Neuronal stem cell (in vitro differentiated cells): ENCODE measurements around the gene B9D1.

ENCODE experiments used
- DNase-seq: peaks from one replicate; pipeline ENCODE4 v3.0.0-alpha.2; 2013; ENCODE audit warnings: low spot score
- H2AFZ ChIP-seq: one replicate; pipeline ENCODE4 v1.6.1; 2013; ENCODE audit warnings: mild to moderate bottlenecking, low read length, inconsistent platforms
- H2AK5ac ChIP-seq: 2 replicates; pipeline ENCODE4 v1.6.1; 2013; ENCODE audit warnings: low read depth, mild to moderate bottlenecking, inconsistent platforms, low read length, moderate library complexity, mixed read lengths
- H2BK120ac ChIP-seq: 2 replicates; pipeline ENCODE4 v1.6.1; 2013; ENCODE audit warnings: low read depth, mild to moderate bottlenecking, inconsistent platforms, low read length, moderate library complexity, mixed read lengths
- H2BK12ac ChIP-seq: one replicate; pipeline ENCODE4 v1.6.1; 2013; ENCODE audit warnings: low read length, inconsistent platforms
- H2BK15ac ChIP-seq: 2 replicates; pipeline ENCODE4 v1.6.1; 2013; ENCODE audit warnings: mild to moderate bottlenecking, low read length, inconsistent platforms, mixed read lengths
- H2BK5ac ChIP-seq: one replicate; pipeline ENCODE4 v1.6.1; 2013; ENCODE audit warnings: inconsistent platforms, mild to moderate bottlenecking, low read length, moderate library complexity
- H3K14ac ChIP-seq: one replicate; pipeline ENCODE4 v1.6.1; 2013; ENCODE audit warnings: low read length, inconsistent platforms
- H3K18ac ChIP-seq: 2 replicates; pipeline ENCODE4 v1.6.1; 2013; ENCODE audit warnings: low read length, inconsistent platforms
- H3K23ac ChIP-seq: 2 replicates; pipeline ENCODE4 v1.6.1; 2013; ENCODE audit warnings: low read depth, mild to moderate bottlenecking, mixed read lengths, low read length, inconsistent platforms; ENCODE audit not compliant: poor library complexity
- H3K27ac ChIP-seq: replicated peaks from 3 replicates; pipeline ENCODE4 v1.5.1; 2013; ENCODE audit warnings: low read length, inconsistent platforms
- H3K27me3 ChIP-seq, 3 experiments: 2 replicates each; pipeline ENCODE4 v1.6.1; 2013; ENCODE audit warnings: low read length in 3 of 3, mild to moderate bottlenecking in 2 of 3, inconsistent platforms in 1 of 3, low read depth in 1 of 3, mixed read lengths in 1 of 3, moderate library complexity in 1 of 3; ENCODE audit not compliant: control insufficient read depth in 3 of 3, insufficient read depth in 3 of 3
- H3K36me3 ChIP-seq, 2 donors: replicated peaks in 1 of 2; 2 replicates each; pipeline ENCODE4 v1.6.1; 2013; ENCODE audit warnings: low read length in 2 of 2; ENCODE audit not compliant: control insufficient read depth in 2 of 2, insufficient read depth in 2 of 2
- H3K4ac ChIP-seq: 2 replicates; pipeline ENCODE4 v1.6.1; 2013; ENCODE audit warnings: inconsistent platforms, mild to moderate bottlenecking, low read length, moderate library complexity
- H3K4me1 ChIP-seq, 2 donors: 1 replicate in 1 of 2; 2 replicates in 1 of 2; pipeline ENCODE4 v1.6.1; 2013; ENCODE audit warnings: low read length in 2 of 2, low read depth in 1 of 2; ENCODE audit not compliant: control insufficient read depth in 2 of 2, insufficient read depth in 1 of 2
- H3K4me2 ChIP-seq: one replicate; pipeline ENCODE4 v1.6.1; 2013; ENCODE audit warnings: mild to moderate bottlenecking, low read length, inconsistent platforms; ENCODE audit not compliant: insufficient read depth, poor library complexity, severe bottlenecking
- H3K4me3 ChIP-seq, 2 donors: 2 replicates each; pipeline ENCODE4 v1.5.1; 2013; ENCODE audit warnings: low read length in 2 of 2, mild to moderate bottlenecking in 2 of 2, inconsistent platforms in 1 of 2, moderate library complexity in 1 of 2
- H3K79me1 ChIP-seq: one replicate; pipeline ENCODE4 v1.6.1; 2013; ENCODE audit warnings: low read depth, mild to moderate bottlenecking, inconsistent platforms, low read length, moderate library complexity
- H3K9ac ChIP-seq: one replicate; pipeline ENCODE4 v1.6.1; 2013; ENCODE audit warnings: mild to moderate bottlenecking, low read depth, low read length, inconsistent platforms; ENCODE audit not compliant: poor library complexity
- H3K9me3 ChIP-seq, 2 donors: replicated peaks in 1 of 2; 2 replicates each; pipeline versions ENCODE3 to v1.6.1; 2013; ENCODE audit warnings: low read length in 2 of 2, mild to moderate bottlenecking in 2 of 2, inconsistent platforms in 1 of 2, low read depth in 1 of 2, mixed read lengths in 1 of 2, moderate library complexity in 1 of 2; ENCODE audit not compliant: control insufficient read depth in 2 of 2, insufficient read depth in 1 of 2
- H4K8ac ChIP-seq: one replicate; pipeline ENCODE4 v1.6.1; 2013; ENCODE audit warnings: low read depth, mild to moderate bottlenecking, inconsistent platforms, low read length, moderate library complexity
- H4K91ac ChIP-seq: one replicate; pipeline ENCODE4 v1.6.1; 2013; ENCODE audit warnings: low read length, low read depth, mild to moderate bottlenecking, inconsistent platforms; ENCODE audit not compliant: poor library complexity
- WGBS, 2 donors: extraction: QIAGEN DNeasy Blood & Tissue Kit; methylation state at CpG; one replicate each; pipeline ENCODE4 v1.1.7; 2013; ENCODE audit warnings: missing lambda C conversion rate in 2 of 2, mixed read lengths in 1 of 2; ENCODE audit not compliant: insufficient read length in 2 of 2, insufficient replicate concordance in 1 of 2; ENCODE audit errors: extremely low coverage in 2 of 2; 5-methylcytosine and 5-hydroxymethylcytosine counted together

Gene B9D1

GRCh38 chr17:19378416-19379360 lies 16.2 kb upstream of the B9D1 start, which contains the start of gene MAPK7:
TSS of gene MAPK7 (plus strand) at chr17:19378498. CDS start at chr17:19378901, 403 bp downstream.
- Histone ChIP-seq H3K4me2 (peak within 1 kb of the TSS; percentile 85), H3K9ac (peak within 1 kb of the TSS; percentile 89), H2BK120ac (no peak within 1 kb of the TSS), H2AFZ (peak within 1 kb of the TSS; percentile 98), H3K4me1 (peaks cover 7 to 9% of the 10 kb centered on the region in 2 donors), H3K9me3 (no peaks in the 10 kb centered on the region), H2BK15ac (peak within 1 kb of the TSS; percentile 55), H2AK5ac (peak within 1 kb of the TSS; percentile 66), H3K4me3 (peak within 1 kb of the TSS; percentile 93 to 97), H3K36me3 (peaks cover 32 to 51% of the 10 kb centered on the region in 2 donors), H3K79me1 (peaks cover 11% of the 10 kb centered on the region), H3K4ac (peak within 1 kb of the TSS; percentile 30), H3K23ac (peak within 1 kb of the TSS; percentile 43), H2BK5ac (peak within 1 kb of the TSS; percentile 90), H4K91ac (no peak within 1 kb of the TSS), H3K18ac (peak within 1 kb of the TSS; percentile 94), H2BK12ac (no peak within 1 kb of the TSS), H3K14ac (no peak within 1 kb of the TSS), H4K8ac (no peak within 1 kb of the TSS), H3K27ac (peak within 1 kb of the TSS; percentile 99), H3K27me3 (no peaks in the 10 kb centered on the region)
- DNase-seq: no peak
- no CpG with 5 or more reads among the region's 69 CpGs for WGBS, 2 donors

GRCh38 chr17:19377602-19378415 lies 15.3 kb upstream of the B9D1 start:
- WGBS, 2 donors: no CpG with 5 or more reads among the region's 67 CpGs
- Histone ChIP-seq H3K9ac (peak overlapping the region; percentile 79), H2BK15ac (peak overlapping the region; percentile 55), H2AK5ac (no peak overlapping the region), H2BK5ac (peak overlapping the region; percentile 90), H4K8ac (no peak overlapping the region), H3K27me3 (no peaks in the 10 kb centered on the region), H3K4me1 (peaks cover 9 to 10% of the 10 kb centered on the region in 2 donors), H3K14ac (no peak overlapping the region), H2BK12ac (no peak overlapping the region), H3K27ac (peak overlapping the region; percentile 99), H3K4ac (no peak overlapping the region), H2AFZ (peak overlapping the region; percentile 98), H3K36me3 (peaks cover 26 to 42% of the 10 kb centered on the region in 2 donors), H3K18ac (peak overlapping the region; percentile 94), H3K4me3 (peak overlapping the region; percentile 86 to 93), H3K9me3 (no peaks in the 10 kb centered on the region), H3K79me1 (peaks cover 11% of the 10 kb centered on the region), H4K91ac (no peak overlapping the region), H3K4me2 (peak overlapping the region; percentile 66), H3K23ac (no peak overlapping the region), H2BK120ac (no peak overlapping the region)
- peak; percentile 99 for DNase-seq

- Histone ChIP-seq H3K23ac (no peak overlapping the region), H3K27ac (no peak overlapping the region), H2BK120ac (no peak overlapping the region), H2BK12ac (no peak overlapping the region), H2AK5ac (no peak overlapping the region), H3K4me1 (peaks cover 9 to 11% of the 10 kb centered on the region in 2 donors), H3K18ac (no peak overlapping the region), H2BK15ac (no peak overlapping the region), H3K9me3 (no peaks in the 10 kb centered on the region), H4K91ac (no peak overlapping the region), H3K14ac (no peak overlapping the region), H3K4me2 (no peak overlapping the region), H3K9ac (no peak overlapping the region), H3K79me1 (peaks cover 9% of the 10 kb centered on the region), H3K27me3 (no peaks in the 10 kb centered on the region), H3K4ac (no peak overlapping the region), H2AFZ (peak overlapping the region; percentile 98), H3K36me3 (peaks cover 19 to 32% of the 10 kb centered on the region in 2 donors), H3K4me3 (peak overlapping the region; percentile 45 to 93), H2BK5ac (no peak overlapping the region), H4K8ac (no peak overlapping the region)
- no peak for DNase-seq
- WGBS, 2 donors: no CpG with 5 or more reads among the region's 2 CpGs
Measured at GRCh38 chr17:19376811-19377210, 14.3 kb upstream of the B9D1 start.
